DND-41 (cell line): ENCODE results near the gene ATP6V0A1.

Experiments used
- ATAC-seq: fragments of 200-7000 bp; cut with Tn5 transposase; 3 replicates; pipeline ENCODE4 v1.9.1; 2021; ENCODE audit warnings: low read depth; ENCODE audit not compliant: insufficient read depth
- DNase-seq: peaks from one replicate; pipeline ENCODE4 v3.0.0-alpha.2; 2020
- H2AFZ ChIP-seq: 2 replicates; pipeline ENCODE4 v1.6.0; 2012; ENCODE audit warnings: low read depth, low read length
- H3K27ac ChIP-seq: 2 replicates; pipeline ENCODE4 v1.5.1; 2012; ENCODE audit warnings: low read length, inconsistent platforms
- H3K27me3 ChIP-seq: fragments of 200-600 bp; sonication (generic); 2 replicates; pipeline ENCODE4 v1.6.0; 2012; ENCODE audit warnings: low read length, mild to moderate bottlenecking, inconsistent platforms; ENCODE audit not compliant: insufficient read depth, poor library complexity
- H3K36me3 ChIP-seq: 2 replicates; pipeline ENCODE4 v1.5.1; 2012; ENCODE audit warnings: low read length, inconsistent platforms; ENCODE audit not compliant: insufficient read depth
- H3K4me1 ChIP-seq: 2 replicates; pipeline ENCODE4 v1.5.1; 2012; ENCODE audit warnings: mild to moderate bottlenecking, low read length; ENCODE audit not compliant: insufficient read depth
- H3K4me2 ChIP-seq: 2 replicates; pipeline ENCODE4 v1.6.0; 2012; ENCODE audit warnings: mild to moderate bottlenecking, moderate library complexity, low read length, inconsistent platforms; ENCODE audit not compliant: insufficient read depth
- H3K4me3 ChIP-seq, 2 experiments: fragments of 200-600 bp in 1 of 2; shearing (Covaris generic) in 1 of 2; 2 replicates each; pipeline ENCODE4 v1.5.1; 2012 to 2016; ENCODE audit warnings: inconsistent platforms in 2 of 2, low read length in 2 of 2, mild to moderate bottlenecking in 2 of 2, low read depth in 1 of 2, moderate library complexity in 1 of 2
- H3K79me2 ChIP-seq: 2 replicates; pipeline ENCODE4 v1.6.0; 2012; ENCODE audit warnings: low read length, inconsistent platforms; ENCODE audit not compliant: insufficient read depth
- H3K9ac ChIP-seq: 2 replicates; pipeline ENCODE4 v1.6.0; 2012; ENCODE audit warnings: low read depth, mild to moderate bottlenecking, inconsistent platforms, low read length, moderate library complexity
- H3K9me3 ChIP-seq: 2 replicates; pipeline ENCODE4 v1.5.1; 2012; ENCODE audit warnings: low read length, moderate library complexity, mild to moderate bottlenecking, inconsistent platforms; ENCODE audit not compliant: insufficient read depth, severe bottlenecking
- H4K20me1 ChIP-seq: 2 replicates; pipeline ENCODE4 v1.6.0; 2012; ENCODE audit warnings: low read length; ENCODE audit not compliant: insufficient read depth
- EZH2 ChIP-seq: IDR thresholded peaks from 3 replicates; pipeline ENCODE4 v1.6.1; 2012; ENCODE audit warnings: borderline replicate concordance, low read depth, mild to moderate bottlenecking, moderate library complexity, low read length, inconsistent platforms; ENCODE audit not compliant: severe bottlenecking
- TF ChIP-seq, protein P1 (sequence below): IDR thresholded peaks from 2 replicates; pipeline ENCODE4 v1.5.1; 2012; ENCODE audit warnings: borderline replicate concordance, low read length, moderate library complexity, mild to moderate bottlenecking; ENCODE audit not compliant: poor library complexity, severe bottlenecking; ENCODE audit errors: extremely low read depth

ATP6V0A1 gene

DNA sequence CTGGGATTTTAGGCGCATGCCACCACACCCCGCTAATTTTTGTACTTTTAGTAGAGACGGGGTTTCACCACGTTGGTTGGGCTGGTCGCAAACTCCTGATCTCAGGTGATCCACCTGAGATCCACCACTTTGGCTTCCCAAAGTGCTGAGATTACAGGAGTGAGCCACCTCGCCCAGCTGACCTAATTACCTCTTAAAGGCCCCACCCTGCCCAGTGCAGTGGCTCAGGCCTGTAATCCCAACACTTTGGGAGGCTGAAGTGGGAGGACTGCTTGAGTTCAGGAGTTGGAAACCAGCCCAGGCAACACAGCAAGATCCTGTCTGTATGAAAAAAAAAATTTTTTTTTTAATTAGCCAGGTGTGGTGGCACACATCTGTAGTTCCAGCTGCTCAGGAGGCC lies 100.4 kb downstream of the ATP6V0A1 start:
- no peak overlapping the region for H3K9ac ChIP-seq
- no peak overlapping the region for H3K27ac ChIP-seq
- no peak for ATAC-seq

DNA sequence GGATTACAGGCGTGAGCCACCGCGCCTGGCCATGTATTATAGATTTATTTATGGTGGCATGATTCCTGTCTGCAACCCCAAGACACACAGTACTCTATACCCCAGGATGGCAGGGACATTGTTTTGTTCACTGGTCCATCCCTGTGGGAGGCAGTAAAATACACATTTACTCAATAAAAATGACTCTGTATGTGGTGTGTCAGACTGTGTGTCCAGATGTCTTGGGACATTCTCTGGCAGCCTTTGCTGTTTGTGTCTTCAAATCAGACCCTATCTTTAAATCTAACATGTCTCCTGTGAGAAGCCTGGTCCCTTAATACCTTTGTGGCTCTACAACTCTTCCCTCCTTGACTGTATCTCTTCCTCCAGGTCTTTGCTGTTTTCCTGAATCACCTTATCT lies 101.6 kb downstream of the ATP6V0A1 start:
- Histone ChIP-seq H3K27me3 (no peaks in the 10 kb centered on the region), H3K27ac (no peak overlapping the region), H3K9ac (no peak overlapping the region), H3K4me1 (peaks cover 44% of the 10 kb centered on the region), H3K9me3 (no peaks in the 10 kb centered on the region), H3K79me2 (peaks cover 36% of the 10 kb centered on the region), H3K4me3 (no peak overlapping the region), H4K20me1 (peaks cover 9% of the 10 kb centered on the region; the same call in 1 of the 2 replicates), H3K4me2 (no peak overlapping the region), H3K36me3 (peaks cover 28% of the 10 kb centered on the region), H2AFZ (no peak overlapping the region)
- TF ChIP-seq, protein P1, sequence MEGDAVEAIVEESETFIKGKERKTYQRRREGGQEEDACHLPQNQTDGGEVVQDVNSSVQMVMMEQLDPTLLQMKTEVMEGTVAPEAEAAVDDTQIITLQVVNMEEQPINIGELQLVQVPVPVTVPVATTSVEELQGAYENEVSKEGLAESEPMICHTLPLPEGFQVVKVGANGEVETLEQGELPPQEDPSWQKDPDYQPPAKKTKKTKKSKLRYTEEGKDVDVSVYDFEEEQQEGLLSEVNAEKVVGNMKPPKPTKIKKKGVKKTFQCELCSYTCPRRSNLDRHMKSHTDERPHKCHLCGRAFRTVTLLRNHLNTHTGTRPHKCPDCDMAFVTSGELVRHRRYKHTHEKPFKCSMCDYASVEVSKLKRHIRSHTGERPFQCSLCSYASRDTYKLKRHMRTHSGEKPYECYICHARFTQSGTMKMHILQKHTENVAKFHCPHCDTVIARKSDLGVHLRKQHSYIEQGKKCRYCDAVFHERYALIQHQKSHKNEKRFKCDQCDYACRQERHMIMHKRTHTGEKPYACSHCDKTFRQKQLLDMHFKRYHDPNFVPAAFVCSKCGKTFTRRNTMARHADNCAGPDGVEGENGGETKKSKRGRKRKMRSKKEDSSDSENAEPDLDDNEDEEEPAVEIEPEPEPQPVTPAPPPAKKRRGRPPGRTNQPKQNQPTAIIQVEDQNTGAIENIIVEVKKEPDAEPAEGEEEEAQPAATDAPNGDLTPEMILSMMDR = no peak
- TF ChIP-seq EZH2 = no peak
- DNase-seq (no peak), ATAC-seq (no peak)

More for the DNA sequence above, 100.4 kb downstream of the ATP6V0A1 start:
- Histone ChIP-seq H3K4me1 (peaks cover 36% of the 10 kb centered on the region), H3K9me3 (no peaks in the 10 kb centered on the region), H4K20me1 (peaks cover 9% of the 10 kb centered on the region; the same call in 1 of the 2 replicates), H3K27me3 (no peaks in the 10 kb centered on the region), H3K4me2 (no peak overlapping the region), H3K36me3 (peaks cover 17% of the 10 kb centered on the region), H3K79me2 (peaks cover 43% of the 10 kb centered on the region), H2AFZ (no peak overlapping the region), H3K4me3 (no peak overlapping the region)
- TF ChIP-seq, protein P1 = no peak
- TF ChIP-seq EZH2 = no peak
- DNase-seq = no peak

DNA sequence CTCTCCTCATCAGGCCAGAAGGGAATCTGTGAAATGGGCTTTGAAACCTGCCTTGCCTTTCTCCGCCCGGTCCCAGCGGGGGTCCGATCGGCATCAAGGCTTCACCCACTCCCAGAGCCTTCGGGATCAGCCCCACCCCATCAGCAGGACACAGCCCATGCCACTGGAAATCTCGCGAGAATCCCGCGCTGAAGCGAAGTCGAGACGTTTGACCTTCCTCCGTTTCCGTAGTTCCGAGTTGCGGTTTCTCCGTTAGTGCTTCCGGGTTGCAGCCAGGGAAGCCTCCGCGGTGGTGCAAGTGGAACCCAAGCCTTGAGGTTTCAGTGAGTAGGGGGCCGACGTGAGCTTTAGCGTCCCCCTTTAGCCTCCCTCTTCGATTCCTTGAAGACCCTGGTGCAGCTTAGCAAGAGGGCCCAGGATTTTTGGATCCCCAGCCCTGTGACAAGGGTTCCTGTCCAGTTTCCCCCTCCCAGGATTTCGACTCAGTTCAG lies 103.3 kb downstream of the ATP6V0A1 start, which contains the start of gene COASY:
Gene COASY (plus strand): TSS at position 252 of the 491 bp plus-strand sequence. CDS start 475 bp downstream, outside the sequence.
- H3K9me3 ChIP-seq = no peaks in the 10 kb centered on the region
- peak within 1 kb of the TSS; percentile 100 for H3K4me2 ChIP-seq
- H3K9ac ChIP-seq = peak within 1 kb of the TSS; percentile 82
- DNase-seq (peak; percentile 97), ATAC-seq (peak; percentile 77)
- peaks cover 52% of the 10 kb centered on the region for H3K4me1 ChIP-seq
- H3K27ac ChIP-seq = peak within 1 kb of the TSS; percentile 90
- no peak for TF ChIP-seq EZH2
- TF ChIP-seq, protein P1 = no peak
- H3K27me3 ChIP-seq = no peaks in the 10 kb centered on the region
- H3K36me3 ChIP-seq = peaks cover 43% of the 10 kb centered on the region
- H2AFZ ChIP-seq = peak within 1 kb of the TSS; percentile 84
- H3K79me2 ChIP-seq = peaks cover 41% of the 10 kb centered on the region
- H4K20me1 ChIP-seq = peaks cover 9% of the 10 kb centered on the region; the same call in 1 of the 2 replicates
- peak within 1 kb of the TSS; percentile 65 to 75 for H3K4me3 ChIP-seq
